Endothelial cell (in vitro differentiated cells): ENCODE results near the gene AP2A2. TPM values are rescaled to one million over a fixed set of nuclear protein-coding genes. Genes with fewer than 3 reads are reported as not detected.
A peak's percentile ranks its signal among the peaks of the same experiment; 100 is the strongest.

Experiments used
- DNase-seq: peaks from one replicate; pipeline ENCODE4 v3.0.0; 2021; ENCODE audit warnings: low spot score
- H3K27ac Mint-ChIP-seq: one replicate; pipeline ENCODE4 v1.8.0; 2021; ENCODE audit warnings: mixed read lengths, inconsistent platforms; ENCODE audit not compliant: unreplicated experiment
- H3K27me3 Mint-ChIP-seq: one replicate; pipeline ENCODE4 v1.8.0; 2021; ENCODE audit warnings: mild to moderate bottlenecking, moderate library complexity, mixed read lengths, inconsistent platforms; ENCODE audit not compliant: unreplicated experiment
- H3K36me3 Mint-ChIP-seq: one replicate; pipeline ENCODE4 v1.8.0; 2021; ENCODE audit warnings: mild to moderate bottlenecking, low read depth, mixed read lengths, inconsistent platforms; ENCODE audit not compliant: unreplicated experiment
- H3K4me1 Mint-ChIP-seq: one replicate; pipeline ENCODE4 v1.8.0; 2021; ENCODE audit warnings: mild to moderate bottlenecking, mixed read lengths, inconsistent platforms; ENCODE audit not compliant: unreplicated experiment
- H3K4me3 Mint-ChIP-seq: one replicate; pipeline ENCODE4 v1.8.0; 2021; ENCODE audit warnings: mild to moderate bottlenecking, mixed read lengths, inconsistent platforms; ENCODE audit not compliant: unreplicated experiment
- H3K9me3 Mint-ChIP-seq: one replicate; pipeline ENCODE4 v1.8.0; 2021; ENCODE audit warnings: mixed read lengths, inconsistent platforms; ENCODE audit not compliant: unreplicated experiment
- total RNA-seq: library from RNA; stranded (reverse); fragmentation: NEBNext Ultra II Directional; extraction: Animal tissue kit (Norgen Biotek cat#: 25700); gene quantifications from one replicate; pipeline ENCODE4 v1.2.1, GENCODE V29; 2021; ENCODE audit not compliant: unreplicated experiment
- TF ChIP-seq, protein P1 (sequence below): fragments of 200-600 bp; sonication (generic); IDR thresholded peaks from one replicate; pipeline ENCODE4 v1.5.0; 2021; ENCODE audit warnings: antibody characterized with exemption; ENCODE audit not compliant: unreplicated experiment

Gene AP2A2
- total RNA-seq, 1 donor from 2014 or later = 287 TPM

DNA sequence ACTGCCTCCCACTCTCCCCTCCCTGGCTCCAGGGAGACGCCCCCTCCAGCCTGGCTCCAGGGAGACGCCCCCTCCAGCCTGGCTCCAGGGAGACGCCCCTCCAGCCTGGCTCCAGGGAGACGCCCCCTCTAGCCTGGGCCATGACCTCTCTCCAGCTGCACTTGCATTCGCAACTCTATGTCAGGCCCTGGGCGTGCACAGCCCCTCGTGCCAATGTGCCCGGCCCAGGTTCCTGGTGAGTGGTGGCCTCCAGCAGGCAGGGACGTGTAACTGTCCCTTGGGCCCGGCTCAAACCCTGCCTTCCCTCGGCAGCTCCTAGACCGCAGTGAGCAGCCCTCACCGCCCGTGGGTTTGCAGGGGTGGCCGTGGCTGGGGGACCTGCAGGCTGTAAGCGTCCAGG, 104.0 kb downstream of the AP2A2 start:
- Mint-ChIP-seq H3K4me3 (no peak overlapping the region), H3K4me1 (peaks cover 6% of the 10 kb centered on the region), H3K27ac (no peak overlapping the region), H3K36me3 (peaks cover 14% of the 10 kb centered on the region), H3K27me3 (peaks cover 38% of the 10 kb centered on the region), H3K9me3 (no peaks in the 10 kb centered on the region)
- no peak for DNase-seq
- TF ChIP-seq, protein P1, sequence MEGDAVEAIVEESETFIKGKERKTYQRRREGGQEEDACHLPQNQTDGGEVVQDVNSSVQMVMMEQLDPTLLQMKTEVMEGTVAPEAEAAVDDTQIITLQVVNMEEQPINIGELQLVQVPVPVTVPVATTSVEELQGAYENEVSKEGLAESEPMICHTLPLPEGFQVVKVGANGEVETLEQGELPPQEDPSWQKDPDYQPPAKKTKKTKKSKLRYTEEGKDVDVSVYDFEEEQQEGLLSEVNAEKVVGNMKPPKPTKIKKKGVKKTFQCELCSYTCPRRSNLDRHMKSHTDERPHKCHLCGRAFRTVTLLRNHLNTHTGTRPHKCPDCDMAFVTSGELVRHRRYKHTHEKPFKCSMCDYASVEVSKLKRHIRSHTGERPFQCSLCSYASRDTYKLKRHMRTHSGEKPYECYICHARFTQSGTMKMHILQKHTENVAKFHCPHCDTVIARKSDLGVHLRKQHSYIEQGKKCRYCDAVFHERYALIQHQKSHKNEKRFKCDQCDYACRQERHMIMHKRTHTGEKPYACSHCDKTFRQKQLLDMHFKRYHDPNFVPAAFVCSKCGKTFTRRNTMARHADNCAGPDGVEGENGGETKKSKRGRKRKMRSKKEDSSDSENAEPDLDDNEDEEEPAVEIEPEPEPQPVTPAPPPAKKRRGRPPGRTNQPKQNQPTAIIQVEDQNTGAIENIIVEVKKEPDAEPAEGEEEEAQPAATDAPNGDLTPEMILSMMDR = no peak

DNA sequence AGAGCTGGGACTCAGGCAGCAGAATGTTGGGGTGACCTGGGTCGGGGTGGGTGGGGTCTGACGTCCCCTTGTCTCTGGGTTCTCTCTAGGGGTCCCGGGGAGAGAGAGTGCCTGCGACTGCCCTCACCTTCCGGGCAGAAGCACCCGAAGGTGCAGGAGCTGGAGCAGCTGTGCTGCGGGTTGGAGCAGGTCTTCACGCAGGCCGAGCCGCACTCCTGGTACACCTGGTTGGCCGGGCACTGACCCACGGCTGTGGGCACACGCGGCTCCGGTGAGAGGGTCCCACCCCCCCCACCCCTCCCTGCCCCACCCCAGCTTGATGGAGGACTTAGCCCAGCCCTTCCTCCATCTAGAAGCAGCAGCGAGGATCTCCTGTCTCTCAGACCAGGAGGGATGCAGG, 104.4 kb downstream of the AP2A2 start:
- DNase-seq = no peak
- Mint-ChIP-seq H3K27me3 (peaks cover 36% of the 10 kb centered on the region), H3K9me3 (no peaks in the 10 kb centered on the region), H3K4me1 (peaks cover 6% of the 10 kb centered on the region), H3K36me3 (peaks cover 14% of the 10 kb centered on the region), H3K4me3 (no peak overlapping the region), H3K27ac (no peak overlapping the region)
- TF ChIP-seq, protein P1 = no peak

DNA sequence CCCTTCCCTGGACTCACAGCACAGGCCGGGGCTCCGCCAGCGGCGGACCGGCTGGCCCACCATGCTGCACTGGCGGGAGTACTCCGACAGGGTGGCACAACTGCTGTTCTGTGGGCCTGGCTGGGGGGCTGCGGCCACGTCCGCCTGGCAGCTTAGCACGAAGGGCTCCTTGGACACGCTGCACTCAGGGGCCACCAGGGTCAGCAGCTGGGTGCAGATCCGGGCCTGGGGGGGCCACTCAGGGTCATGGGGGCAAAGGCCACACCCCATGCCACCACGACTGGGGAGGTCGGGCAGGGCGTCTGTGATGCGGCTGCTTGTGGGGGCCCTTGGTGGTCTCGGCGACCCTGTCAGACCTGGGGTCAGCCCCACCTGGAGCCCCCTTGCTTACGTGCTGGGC, 104.9 kb downstream of the AP2A2 start:
- Mint-ChIP-seq H3K27ac (no peak overlapping the region), H3K36me3 (peaks cover 14% of the 10 kb centered on the region), H3K27me3 (peaks cover 38% of the 10 kb centered on the region), H3K4me1 (peaks cover 6% of the 10 kb centered on the region), H3K4me3 (no peak overlapping the region), H3K9me3 (no peaks in the 10 kb centered on the region)
- TF ChIP-seq, protein P1 = no peak
- DNase-seq = no peak

DNA sequence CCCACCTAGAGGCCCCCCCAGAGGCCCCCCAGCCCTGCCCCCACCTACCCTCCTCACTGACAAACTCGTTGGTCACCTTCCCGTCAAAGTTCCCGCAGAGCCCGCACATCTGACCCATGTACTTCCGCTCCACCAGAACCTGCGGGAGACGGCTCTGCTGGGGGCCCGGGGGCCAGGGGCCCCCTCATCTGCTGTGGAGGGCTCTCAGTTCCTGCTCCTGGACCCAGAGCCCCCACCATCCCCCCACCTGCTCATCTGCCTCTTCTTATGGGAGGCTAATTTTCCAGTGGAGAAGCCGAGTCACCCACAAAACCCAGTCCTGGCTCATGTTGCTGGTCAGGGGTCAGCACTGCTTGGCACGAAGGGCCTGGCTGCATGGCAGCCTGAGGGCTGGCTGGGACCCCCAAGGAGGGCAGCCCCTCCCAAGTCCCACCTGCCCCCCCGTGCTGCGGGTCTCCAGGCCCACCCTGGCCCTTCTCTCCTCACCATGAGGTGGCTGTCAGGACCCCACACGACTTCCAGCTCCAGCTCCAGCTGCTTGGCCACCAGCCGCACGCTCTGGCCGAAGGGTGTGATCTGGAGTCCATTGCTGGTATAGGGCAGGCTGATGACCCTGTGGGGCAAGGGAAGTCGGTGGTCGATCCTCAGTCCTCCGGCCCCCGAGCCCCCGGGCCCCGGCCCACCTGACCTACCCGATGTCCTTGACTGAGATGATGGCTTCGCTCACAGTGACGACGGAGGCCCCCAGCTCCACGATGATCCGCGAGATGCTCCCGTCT, 105.6 kb downstream of the AP2A2 start:
- H3K4me3 Mint-ChIP-seq = no peak overlapping the region
- TF ChIP-seq, protein P1 = no peak
- H3K4me1 Mint-ChIP-seq = peaks cover 6% of the 10 kb centered on the region
- no peaks in the 10 kb centered on the region for H3K9me3 Mint-ChIP-seq
- DNase-seq = no peak
- H3K27ac Mint-ChIP-seq = peak overlapping the region; percentile 55
- H3K27me3 Mint-ChIP-seq = peaks cover 35% of the 10 kb centered on the region
- peaks cover 14% of the 10 kb centered on the region for H3K36me3 Mint-ChIP-seq

DNA sequence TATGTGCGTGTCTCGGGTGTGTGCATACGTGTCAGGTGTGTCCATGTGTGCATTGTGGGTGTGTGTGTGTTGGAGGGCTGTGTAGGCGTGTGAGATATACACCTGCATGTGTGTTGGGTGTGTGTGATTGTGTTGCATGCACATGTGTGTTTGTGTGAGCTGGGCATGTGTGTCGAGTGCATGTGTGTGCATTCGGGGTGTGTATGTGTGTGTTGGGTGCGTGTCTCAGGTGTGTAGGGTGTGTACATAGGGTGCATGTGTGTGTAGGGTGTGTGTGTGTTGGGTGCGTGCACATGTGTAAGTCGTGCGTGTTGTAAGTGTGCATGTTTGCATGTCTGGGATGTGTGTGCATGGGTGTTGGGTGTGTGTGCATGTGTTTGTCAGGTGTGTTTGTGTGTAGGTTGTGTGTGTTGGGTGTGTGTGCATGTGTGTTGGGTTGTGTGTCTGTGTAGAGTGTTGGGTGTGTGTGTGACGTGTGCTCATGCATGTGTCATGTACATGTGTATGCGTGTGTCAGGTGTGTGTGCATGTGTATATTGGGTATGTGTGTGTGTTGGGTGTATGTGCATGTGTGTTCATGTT, 106.7 kb downstream of the AP2A2 start:
- Mint-ChIP-seq H3K36me3 (peaks cover 14% of the 10 kb centered on the region), H3K9me3 (no peaks in the 10 kb centered on the region), H3K4me1 (peaks cover 6% of the 10 kb centered on the region), H3K4me3 (peak overlapping the region; percentile 70), H3K27me3 (peaks cover 30% of the 10 kb centered on the region), H3K27ac (peak overlapping the region; percentile 80)
- TF ChIP-seq, protein P1 = no peak
- DNase-seq = no peak
